Cerebellar nuclear complex (tissue), 1 donor: ENCODE results near the gene PTPRD.
"Not testable (repeated sequence)": the region's sequence is repeated elsewhere in the genome, so short reads cannot be mapped to it uniquely, and the experiment has no call there.

Experiments
- DNase-seq, 2 experiments: peaks; one replicate each; lab custom pipeline; 2025; lab: John Stamatoyannopoulos, UW

The PTPRD gene

GRCh38 chr9:10479172-10479571 lies 133.6 kb downstream of the PTPRD start:
- DNase-seq, result no peak

GRCh38 chr9:10449201-10449617 lies 163.6 kb downstream of the PTPRD start:
- not testable (repeated sequence) for DNase-seq

GRCh38 chr9:10447036-10447435 lies 165.8 kb downstream of the PTPRD start:
- no peak for DNase-seq

- no peak for DNase-seq
Observed at GRCh38 chr9:10443868-10444204, 169.0 kb downstream of the PTPRD start.

GRCh38 chr9:10443181-10443867 lies 169.5 kb downstream of the PTPRD start:
- no peak for DNase-seq

GRCh38 chr9:10438955-10439354 lies 173.8 kb downstream of the PTPRD start:
- no peak for DNase-seq

GRCh38 chr9:10436756-10437155 lies 176.0 kb downstream of the PTPRD start:
- no peak for DNase-seq

GRCh38 chr9:10434412-10434811 lies 178.4 kb downstream of the PTPRD start:
- DNase-seq, result no peak

GRCh38 chr9:10411272-10411671 lies 201.5 kb downstream of the PTPRD start:
- DNase-seq, result no peak

GRCh38 chr9:10403283-10403682 lies 209.5 kb downstream of the PTPRD start:
- no peak for DNase-seq

GRCh38 chr9:10396615-10397014 lies 216.2 kb downstream of the PTPRD start:
- no peak for DNase-seq

GRCh38 chr9:10387282-10387681 lies 225.5 kb downstream of the PTPRD start:
- DNase-seq, result no peak

- no peak for DNase-seq
Observed at GRCh38 chr9:10371824-10372223, 241.0 kb downstream of the PTPRD start.

- no peak for DNase-seq
Observed at GRCh38 chr9:10366171-10366779, 246.5 kb downstream of the PTPRD start.

GRCh38 chr9:10354591-10354990 lies 258.2 kb downstream of the PTPRD start:
- DNase-seq, result no peak

GRCh38 chr9:10345621-10346020 lies 267.2 kb downstream of the PTPRD start:
- DNase-seq, result not testable (repeated sequence)

- no peak for DNase-seq
Observed at GRCh38 chr9:10341057-10341456, 271.7 kb downstream of the PTPRD start.

- no peak for DNase-seq
Observed at GRCh38 chr9:10339152-10339551, 273.6 kb downstream of the PTPRD start.

GRCh38 chr9:10331157-10331556 lies 281.6 kb downstream of the PTPRD start:
- no peak for DNase-seq

GRCh38 chr9:10282084-10282483 lies 330.7 kb downstream of the PTPRD start:
- DNase-seq, result no peak

GRCh38 chr9:10274988-10275387 lies 337.8 kb downstream of the PTPRD start:
- no peak for DNase-seq

GRCh38 chr9:10274175-10274574 lies 338.6 kb downstream of the PTPRD start:
- DNase-seq, result no peak

- DNase-seq, result no peak
Observed at GRCh38 chr9:10272830-10273229, 340.0 kb downstream of the PTPRD start.
